GM19240 (cell line): ENCODE results near the gene CCDC192.

Experiments
- DNase-seq: peaks from one replicate; pipeline ENCODE4 v3.0.0; 2011; ENCODE audit warnings: low spot score; ENCODE audit not compliant: insufficient read length

CCDC192 gene

DNA sequence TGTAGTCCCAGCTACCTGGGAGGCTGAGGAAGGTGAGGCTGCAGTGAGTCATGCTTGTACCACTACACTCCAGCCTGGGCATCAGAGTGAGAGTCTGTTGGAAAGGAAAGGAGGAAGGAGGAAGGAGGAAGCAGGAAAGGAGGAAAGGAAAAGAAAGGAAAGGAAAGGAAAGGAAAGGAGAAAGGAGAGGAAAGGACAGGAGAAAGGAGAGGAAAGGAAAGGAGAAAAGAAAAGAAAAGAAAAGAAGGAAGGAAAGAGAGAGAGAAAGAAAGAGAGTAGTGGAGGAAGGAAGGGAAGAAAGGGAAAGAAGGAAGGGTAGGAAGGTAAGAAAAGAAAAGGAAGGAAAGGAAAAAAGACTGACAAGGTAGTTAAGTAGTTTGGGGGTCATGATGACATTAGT is 217.7 kb downstream of the CCDC192 start:
- DNase-seq, result no peak

GRCh38 chr5:127922603-127923002 is 219.4 kb downstream of the CCDC192 start:
- DNase-seq, result no peak

DNA sequence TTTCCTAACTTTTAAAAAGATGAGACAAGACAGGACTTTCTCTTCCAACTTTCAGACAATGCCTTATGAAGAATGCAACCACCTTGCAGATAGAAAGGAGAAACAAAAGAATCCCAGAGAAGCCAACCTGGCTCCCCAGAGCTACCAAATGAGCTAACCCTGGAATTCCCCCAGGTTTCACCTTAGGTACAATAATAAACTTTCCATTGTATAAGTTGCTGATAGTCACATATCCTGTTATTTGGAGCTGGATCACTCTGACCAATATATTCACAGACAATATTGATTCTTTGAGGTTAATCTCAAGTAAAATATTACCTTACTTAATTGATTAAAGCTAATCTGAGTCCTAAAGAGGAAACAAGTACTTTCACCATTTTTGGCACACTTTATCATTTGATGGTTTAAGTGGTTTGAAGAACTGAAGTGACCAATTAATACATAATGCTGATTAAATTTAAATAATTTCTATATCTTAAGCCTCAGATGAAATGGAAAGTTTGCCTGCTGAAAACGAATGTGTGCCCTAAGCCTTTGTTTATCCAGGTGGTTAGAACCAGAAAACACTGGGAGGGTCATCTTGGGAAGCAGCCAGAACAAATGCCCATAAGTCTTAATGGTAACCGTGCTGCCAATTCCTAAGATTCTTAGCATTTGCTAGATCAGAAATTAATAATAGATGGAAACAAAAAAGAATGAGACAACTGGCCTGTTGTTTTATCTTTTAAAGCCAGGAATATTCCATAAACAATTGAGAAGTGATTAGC is 220.8 kb downstream of the CCDC192 start:
- no peak for DNase-seq

DNA sequence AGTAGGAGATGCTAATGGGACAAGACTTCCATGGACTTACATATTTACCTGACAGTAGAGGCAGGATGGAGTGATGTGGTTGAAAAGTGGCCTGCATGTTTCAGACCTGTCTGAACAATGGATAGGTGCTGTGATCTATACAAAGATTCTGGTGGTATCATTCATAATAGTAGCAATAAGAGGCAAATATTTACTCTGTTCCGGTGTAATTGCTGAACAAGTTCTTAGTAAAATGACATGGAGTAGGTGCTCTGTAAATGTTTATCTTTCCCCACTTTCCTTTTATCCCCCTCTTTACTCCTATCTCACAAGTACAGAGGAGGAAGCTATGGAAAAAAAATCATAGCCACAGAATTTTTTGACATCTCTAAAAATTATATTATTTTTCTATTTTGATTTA is 221.4 kb downstream of the CCDC192 start:
- no peak for DNase-seq

GRCh38 chr5:127925916-127926315 is 222.7 kb downstream of the CCDC192 start:
- no peak for DNase-seq

DNA sequence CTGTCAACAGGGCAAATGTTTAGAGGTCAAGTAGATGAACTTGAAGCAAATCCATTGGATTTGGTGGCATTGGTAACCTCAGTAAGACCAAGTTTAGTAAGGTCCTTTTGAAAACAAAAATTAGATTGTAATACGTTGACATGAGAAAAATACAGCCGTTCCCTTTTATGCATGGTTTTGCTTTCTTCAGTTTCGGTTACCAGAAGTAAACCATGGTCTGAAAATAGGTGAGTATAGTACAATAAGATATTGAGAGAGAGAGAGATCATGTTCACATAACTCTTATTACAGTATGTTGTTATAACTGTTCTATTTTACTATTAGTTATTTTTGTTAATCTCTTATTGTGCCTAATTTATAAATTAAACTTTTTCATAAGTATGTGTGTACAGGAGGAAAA is 223.8 kb downstream of the CCDC192 start:
- DNase-seq, result no peak

- no peak for DNase-seq
These were observed 224.9 kb downstream of the CCDC192 start for GRCh38 chr5:127928053-127928452.

DNA sequence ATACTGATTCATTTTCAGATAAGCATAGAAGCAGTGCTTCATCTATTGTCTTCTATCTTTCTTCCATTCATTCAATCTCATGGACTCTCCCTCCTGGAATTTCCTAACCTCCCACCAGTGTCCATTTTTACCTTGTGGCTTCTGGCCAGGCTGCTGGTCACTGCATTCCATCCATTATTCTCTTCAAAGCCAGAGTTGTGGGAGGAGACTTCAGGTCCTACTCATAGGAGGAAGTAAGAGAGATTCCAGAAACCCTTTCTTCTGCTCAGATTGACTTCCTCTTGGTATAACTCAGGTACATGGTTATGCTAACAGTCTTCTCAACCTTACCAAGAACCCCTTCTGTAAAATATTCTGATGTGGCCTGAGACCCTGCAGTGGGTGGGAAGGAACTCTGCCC is 227.1 kb downstream of the CCDC192 start:
- no peak for DNase-seq

- DNase-seq, result no peak
These were observed 228.2 kb downstream of the CCDC192 start for GRCh38 chr5:127931396-127931795.

GRCh38 chr5:127933348-127933747 is 230.2 kb downstream of the CCDC192 start:
- no peak for DNase-seq

GRCh38 chr5:127934791-127935256 is 231.6 kb downstream of the CCDC192 start:
- no peak for DNase-seq

- DNase-seq, result no peak
These were observed 232.2 kb downstream of the CCDC192 start for GRCh38 chr5:127935398-127935797.

DNA sequence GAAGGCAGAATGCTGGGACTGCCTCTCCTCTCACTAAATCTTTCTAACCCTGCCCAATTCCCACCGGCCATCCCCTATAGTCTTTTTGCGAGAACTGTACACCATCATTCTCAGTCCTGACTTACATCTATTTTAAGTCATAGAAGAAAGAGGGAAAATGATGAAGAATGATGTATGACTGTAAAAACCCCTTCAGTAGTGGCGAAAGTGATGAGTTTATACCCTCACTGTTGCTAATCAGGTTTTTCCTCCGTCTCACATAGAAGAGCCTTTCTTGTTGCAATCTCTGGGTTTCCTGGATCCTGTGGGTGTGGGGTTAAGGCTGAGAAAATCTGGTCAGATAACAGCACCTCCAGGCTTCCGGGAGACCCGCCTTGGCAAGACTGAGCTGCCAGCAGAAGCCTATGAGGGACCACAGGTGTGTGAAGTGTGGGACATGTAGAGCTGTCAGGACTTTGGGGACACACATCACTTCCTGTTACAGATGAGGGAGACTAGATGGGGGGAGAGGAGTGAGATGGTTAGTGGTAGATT is 233.3 kb downstream of the CCDC192 start:
- DNase-seq, result no peak

DNA sequence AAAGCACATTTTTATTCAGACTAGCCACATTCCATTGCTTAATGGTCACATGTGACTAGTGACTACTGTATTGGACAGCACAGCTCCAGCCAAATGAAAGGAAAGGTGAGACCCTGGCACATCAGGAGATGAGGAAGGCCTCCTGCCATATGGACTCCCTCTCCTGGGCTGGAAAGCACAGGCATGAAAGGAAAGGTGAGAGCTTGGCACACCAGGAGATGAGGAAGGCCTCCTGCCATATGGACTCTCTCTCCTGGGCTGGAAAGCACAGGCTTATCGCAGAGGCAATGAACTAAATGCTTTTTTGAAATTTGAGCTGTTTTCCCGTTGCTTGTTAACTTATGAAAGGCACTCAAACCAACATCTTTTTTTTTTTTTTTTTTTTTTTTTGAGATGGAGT is 235.6 kb downstream of the CCDC192 start:
- no peak for DNase-seq

DNA sequence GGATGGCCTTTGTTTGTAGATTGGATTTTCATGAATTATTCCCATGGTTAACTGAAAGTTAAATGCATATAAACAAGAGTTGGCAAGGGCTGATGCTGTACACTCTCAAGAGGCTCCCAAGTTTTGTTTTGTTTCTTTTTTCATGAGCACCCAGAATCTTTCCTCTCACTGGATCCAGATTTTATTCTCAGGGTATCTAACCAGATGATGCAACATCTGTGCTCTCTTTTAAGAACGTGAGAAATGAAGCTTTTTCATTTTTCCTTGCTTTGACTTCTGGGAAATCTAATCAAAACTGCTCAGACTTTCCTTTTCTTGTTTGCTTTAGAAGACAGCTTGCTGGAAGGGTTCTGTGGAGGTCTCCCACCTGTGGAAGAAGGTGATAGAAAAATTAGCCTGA is 237.7 kb downstream of the CCDC192 start:
- DNase-seq, result no peak

- no peak for DNase-seq
These were observed 238.5 kb downstream of the CCDC192 start for GRCh38 chr5:127941646-127942045.

- DNase-seq, result no peak
These were observed 239.3 kb downstream of the CCDC192 start for GRCh38 chr5:127942246-127943060.

GRCh38 chr5:127943061-127943371 is 239.8 kb downstream of the CCDC192 start:
- DNase-seq, result no peak

- no peak for DNase-seq
These were observed 240.9 kb downstream of the CCDC192 start for GRCh38 chr5:127944125-127944524.

DNA sequence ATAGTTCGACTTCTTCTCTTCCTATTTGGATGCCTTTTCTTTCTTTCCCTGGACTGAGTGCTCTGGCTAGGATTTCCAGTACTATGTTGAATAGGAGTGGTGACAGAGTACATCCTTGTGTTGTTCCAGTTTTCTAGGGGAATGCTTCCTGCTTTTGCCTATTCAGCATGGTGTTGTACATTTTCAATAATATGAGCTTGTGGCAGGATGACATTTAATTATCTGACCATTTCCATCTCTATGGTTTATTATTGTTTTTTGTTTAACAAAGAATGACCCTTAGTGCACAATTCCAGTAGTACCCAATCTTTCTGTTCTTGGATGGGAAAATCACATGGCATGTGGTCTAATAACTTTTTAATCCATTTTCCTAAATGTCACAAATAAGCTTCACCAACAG is 244.8 kb downstream of the CCDC192 start:
- no peak for DNase-seq

DNA sequence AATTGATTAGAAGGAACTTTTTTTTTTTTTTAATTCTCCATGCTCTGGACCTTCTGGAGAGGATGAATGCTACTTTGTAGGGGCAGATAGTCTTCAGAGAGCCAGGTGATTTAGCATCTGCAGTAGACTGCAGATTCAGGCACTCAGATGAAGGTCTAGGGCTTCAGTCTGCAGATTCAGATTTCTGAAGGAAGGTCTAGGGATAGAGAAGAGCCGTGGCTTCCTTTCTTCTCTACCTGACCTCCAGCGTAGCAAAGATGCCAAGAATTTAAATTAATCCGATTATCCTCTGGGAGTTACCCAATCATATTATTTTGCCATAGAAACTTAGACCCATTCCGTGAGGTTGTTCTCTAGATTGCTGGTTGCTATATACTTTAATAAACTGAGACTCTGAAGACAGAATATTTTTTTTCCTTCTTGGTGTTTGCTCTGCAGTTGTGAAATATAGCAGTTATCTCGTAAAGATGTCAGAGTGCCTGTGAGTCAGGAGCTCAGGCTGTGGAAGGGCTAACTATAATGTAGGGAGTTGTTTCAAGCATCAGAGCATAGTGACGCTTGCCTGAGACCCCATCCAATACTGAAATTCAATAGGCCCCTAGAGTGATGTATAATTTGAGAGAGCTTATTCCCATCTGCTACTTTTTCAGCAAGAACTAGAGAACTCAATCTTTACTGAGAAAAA is 247.7 kb downstream of the CCDC192 start:
- no peak for DNase-seq

- no peak for DNase-seq
These were observed 248.6 kb downstream of the CCDC192 start for GRCh38 chr5:127951791-127952190.
